Lower leg skin (tissue), 4 donors: ENCODE measurements around the gene TRPM2. TPM values are rescaled to one million over a fixed set of nuclear protein-coding genes. Genes with fewer than 3 reads are reported as not detected.

ENCODE experiments used
- DNase-seq, 2 donors: peaks; one replicate each; pipeline ENCODE4 v3.0.0-alpha.2; 2019; ENCODE audit warnings: low spot score in 2 of 2
- H3K4me3 ChIP-seq: fragments of 200-600 bp; sonication (generic); 2 replicates; pipeline ENCODE4 v1.5.1; 2017; ENCODE audit warnings: mild to moderate bottlenecking, low read depth; ENCODE audit not compliant: poor library complexity, severe bottlenecking
- CTCF ChIP-seq, 3 donors: fragments of 450-650 bp; IDR thresholded peaks; one replicate each; pipeline ENCODE4 v1.5.1; 2016; ENCODE audit warnings: antibody characterized with exemption in 3 of 3, mild to moderate bottlenecking in 3 of 3, moderate library complexity in 2 of 3
- POLR2A ChIP-seq, 2 donors: fragments of 450-650 bp; IDR thresholded peaks; one replicate each; pipeline ENCODE4 v1.6.1; 2016 to 2017; ENCODE audit warnings: antibody characterized with exemption in 2 of 2, mild to moderate bottlenecking in 1 of 2, moderate library complexity in 1 of 2
- WGBS, 2 donors: methylation state at CpG; one replicate each; pipeline ENCODE4 v1.1.5; 2018; 5-methylcytosine and 5-hydroxymethylcytosine counted together
- intact Hi-C: fragments of 100-400 bp; cut with DNase I; formaldehyde crosslinking; loops from one replicate; pipeline ENCODE4 v1.15.0; 2023; ENCODE audit warnings: low total_unique reads
- total RNA-seq, 4 donors: library from RNA; depleted of rRNA; stranded (reverse); fragments of >200 nt; gene quantifications; one replicate each; pipeline ENCODE4 v1.1.0, GENCODE V29; 2016

The TRPM2 gene
- total RNA-seq, 4 donors from 2014 or later, result 1.9 to 9.4 (median 2.2) TPM

- intact Hi-C loops, result no loop called here
- no peak for DNase-seq
- TF ChIP-seq CTCF (IDR thresholded peaks at IDR 0.05) (no peak), POLR2A (IDR thresholded peaks at IDR 0.05) (no peak)
- H3K4me3 ChIP-seq, result no peak overlapping the region
- 95 to 97% methylated on average over 33 to 41 of the region's 44 CpGs for WGBS, 2 donors
Observed at GRCh38 chr21:44456915-44457736, 103.7 kb downstream of the TRPM2 start.

GRCh38 chr21:44458971-44459711 is 105.7 kb downstream of the TRPM2 start:
- H3K4me3 ChIP-seq, result no peak overlapping the region
- TF ChIP-seq POLR2A (IDR thresholded peaks at IDR 0.05) (no peak), CTCF (IDR thresholded peaks at IDR 0.05) (no peak)
- 83 to 88% methylated on average over 18 to 19 of the region's 19 CpGs for WGBS, 2 donors
- intact Hi-C loops, result no loop called here
- no peak for DNase-seq

GRCh38 chr21:44459712-44460440 is 106.5 kb downstream of the TRPM2 start:
- DNase-seq, result no peak
- H3K4me3 ChIP-seq, result no peak overlapping the region
- WGBS, 2 donors, result 79 to 80% methylated on average over 13 to 14 of the region's 14 CpGs
- TF ChIP-seq POLR2A (IDR thresholded peaks at IDR 0.05), result no peak
- no peak for TF ChIP-seq CTCF (IDR thresholded peaks at IDR 0.05)
- intact Hi-C loops, result no loop called here

GRCh38 chr21:44460441-44460755 is 107.0 kb downstream of the TRPM2 start:
- WGBS, 2 donors, result 91% methylated on average over 8 of the region's 8 CpGs
- intact Hi-C loops, result no loop called here
- H3K4me3 ChIP-seq, result no peak overlapping the region
- TF ChIP-seq CTCF (IDR thresholded peaks at IDR 0.05) (no peak), POLR2A (IDR thresholded peaks at IDR 0.05) (no peak)
- DNase-seq, result no peak

- TF ChIP-seq CTCF (IDR thresholded peaks at IDR 0.05) (no peak), POLR2A (IDR thresholded peaks at IDR 0.05) (no peak)
- no peak overlapping the region for H3K4me3 ChIP-seq
- intact Hi-C loops, result no loop called here
- DNase-seq, result no peak
- 97 to 100% methylated on average over 3 to 7 of the region's 8 CpGs for WGBS, 2 donors
Observed at GRCh38 chr21:44461005-44461404, 107.6 kb downstream of the TRPM2 start.
